ENCODE results near the gene ST3GAL2. TPM values are rescaled to one million over a fixed set of nuclear protein-coding genes. Genes with fewer than 3 reads are reported as not detected.
"Not testable (repeated sequence)": the region's sequence is repeated elsewhere in the genome, so short reads cannot be mapped to it uniquely, and the experiment has no call there.

Gene ST3GAL2
- total and polyA plus RNA-seq, 8 donors, result 3.5 to 16.2 (median 4.6) TPM

DNA sequence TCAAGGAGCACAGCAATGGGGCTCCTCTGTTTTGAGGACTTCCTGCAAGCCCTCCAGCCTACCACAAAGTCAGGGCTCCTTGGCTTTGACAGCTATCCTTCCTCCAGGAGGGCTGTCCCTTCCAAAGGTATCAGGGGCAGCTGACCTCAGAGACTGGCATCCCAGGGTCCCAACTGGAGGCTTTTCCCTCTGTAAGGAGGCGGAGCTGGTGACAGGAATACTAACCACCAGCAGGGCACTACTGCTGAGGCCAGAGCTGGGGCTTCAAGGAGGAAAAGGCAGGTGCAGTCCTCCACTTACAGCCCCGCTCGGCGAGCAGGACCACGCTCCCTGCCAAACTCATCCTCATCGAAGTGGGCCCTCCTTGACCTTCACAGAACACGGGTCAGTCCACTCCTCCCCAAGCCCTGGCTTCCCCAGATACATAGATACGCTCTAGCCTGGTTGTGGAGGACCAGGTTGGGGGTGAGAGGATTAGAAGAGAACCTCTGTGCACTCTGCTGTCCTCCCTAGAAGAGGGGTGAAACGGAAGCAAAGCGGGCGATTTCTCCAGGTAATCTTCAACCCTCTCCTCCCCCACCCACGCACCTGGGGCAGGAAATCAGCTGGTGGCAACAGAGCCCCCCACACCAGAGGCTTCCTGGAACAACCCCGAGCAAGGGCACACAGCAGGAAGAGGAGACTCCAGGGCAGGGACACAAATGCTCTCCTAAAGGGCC lies 20.5 kb downstream of the ST3GAL2 start:
- Histone ChIP-seq H3K36me3 (no peaks in the 10 kb centered on the region), H3K4me1 (no peaks in the 10 kb centered on the region), H3K9me3 (no peaks in the 10 kb centered on the region), H3K27ac (no peak overlapping the region), H3K27me3 (no peaks in the 10 kb centered on the region), H3K4me3 (no peak overlapping the region)
- intact Hi-C loops (cut with DNase I), result no loop called here
- 78 to 79% methylated on average over 13 of the region's 13 CpGs for WGBS, 2 donors
- TF ChIP-seq, protein P1, sequence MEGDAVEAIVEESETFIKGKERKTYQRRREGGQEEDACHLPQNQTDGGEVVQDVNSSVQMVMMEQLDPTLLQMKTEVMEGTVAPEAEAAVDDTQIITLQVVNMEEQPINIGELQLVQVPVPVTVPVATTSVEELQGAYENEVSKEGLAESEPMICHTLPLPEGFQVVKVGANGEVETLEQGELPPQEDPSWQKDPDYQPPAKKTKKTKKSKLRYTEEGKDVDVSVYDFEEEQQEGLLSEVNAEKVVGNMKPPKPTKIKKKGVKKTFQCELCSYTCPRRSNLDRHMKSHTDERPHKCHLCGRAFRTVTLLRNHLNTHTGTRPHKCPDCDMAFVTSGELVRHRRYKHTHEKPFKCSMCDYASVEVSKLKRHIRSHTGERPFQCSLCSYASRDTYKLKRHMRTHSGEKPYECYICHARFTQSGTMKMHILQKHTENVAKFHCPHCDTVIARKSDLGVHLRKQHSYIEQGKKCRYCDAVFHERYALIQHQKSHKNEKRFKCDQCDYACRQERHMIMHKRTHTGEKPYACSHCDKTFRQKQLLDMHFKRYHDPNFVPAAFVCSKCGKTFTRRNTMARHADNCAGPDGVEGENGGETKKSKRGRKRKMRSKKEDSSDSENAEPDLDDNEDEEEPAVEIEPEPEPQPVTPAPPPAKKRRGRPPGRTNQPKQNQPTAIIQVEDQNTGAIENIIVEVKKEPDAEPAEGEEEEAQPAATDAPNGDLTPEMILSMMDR (IDR thresholded peaks at IDR 0.05), result no peak
- DNase-seq (no peak), ATAC-seq (no peak), FAIRE-seq (no peak)

DNA sequence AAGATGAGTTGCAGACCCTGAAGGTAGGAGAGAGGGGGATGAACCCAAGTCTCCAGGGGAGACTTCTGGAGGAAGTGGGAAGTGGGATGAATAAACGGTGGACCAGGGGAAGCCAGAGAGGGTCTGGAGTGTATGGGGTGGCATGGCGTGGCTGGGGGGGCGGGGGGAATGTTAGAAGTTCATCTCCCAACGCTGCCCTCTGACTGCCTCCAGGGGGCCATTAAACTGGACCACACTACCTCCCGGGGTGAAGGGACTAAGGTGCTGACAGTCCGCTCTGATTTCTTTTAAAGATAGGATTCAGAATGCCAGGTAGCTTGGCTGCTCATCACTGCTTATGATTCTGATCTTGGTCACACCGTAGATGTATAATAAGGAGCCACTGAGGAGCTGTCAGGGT lies 21.2 kb downstream of the ST3GAL2 start:
- 77 to 82% methylated on average over 7 of the region's 7 CpGs for WGBS, 2 donors
- DNase-seq (no peak), ATAC-seq (no peak), FAIRE-seq (no peak)
- Histone ChIP-seq H3K4me1 (no peaks in the 10 kb centered on the region), H3K9me3 (no peaks in the 10 kb centered on the region), H3K4me3 (no peak overlapping the region), H3K27ac (no peak overlapping the region), H3K27me3 (no peaks in the 10 kb centered on the region), H3K36me3 (no peaks in the 10 kb centered on the region)
- intact Hi-C loops (cut with DNase I), result no loop called here
- TF ChIP-seq, protein P1 (IDR thresholded peaks at IDR 0.05), result no peak

DNA sequence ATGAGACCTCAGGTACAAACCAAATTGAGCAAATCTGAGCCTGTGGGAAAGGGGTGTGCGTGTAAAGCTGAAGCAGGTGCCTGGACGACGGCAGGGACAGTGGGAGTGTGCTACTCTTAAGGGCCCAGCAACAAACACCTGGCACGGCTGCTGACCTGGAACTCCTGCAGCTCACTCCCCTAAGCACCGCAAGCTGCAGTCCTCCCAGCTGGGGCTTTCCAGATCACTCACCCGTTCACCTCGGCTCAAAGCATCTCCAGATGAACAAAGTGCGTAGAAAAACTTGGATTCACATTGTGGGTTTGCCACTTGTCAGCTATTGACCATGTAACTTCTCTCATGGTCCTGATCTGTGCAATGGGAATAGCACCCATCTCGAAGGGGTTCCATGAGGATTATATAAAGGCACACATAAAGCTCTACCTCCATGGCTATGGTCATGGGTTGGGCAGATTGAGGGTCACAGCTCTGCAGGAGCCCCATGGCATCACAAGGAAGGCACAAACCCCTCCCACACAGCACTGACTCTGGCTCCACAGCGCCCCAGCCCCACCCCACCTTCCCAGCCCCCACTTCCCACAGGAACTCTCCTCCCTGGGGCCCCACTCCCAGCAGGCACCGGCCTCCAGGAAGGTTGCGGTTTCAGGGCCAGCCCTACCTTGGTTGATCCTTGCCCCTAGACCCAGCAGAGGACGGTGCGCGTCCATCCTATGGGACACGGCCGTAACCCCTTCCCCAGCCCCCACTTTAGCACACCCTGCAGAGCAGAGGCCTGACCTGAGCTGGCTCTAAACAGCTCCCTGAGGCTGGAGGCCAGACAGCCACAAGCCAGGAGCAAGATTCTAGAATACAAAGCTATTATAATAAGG lies 21.9 kb downstream of the ST3GAL2 start:
- no peak overlapping the region for H3K27ac ChIP-seq
- no peaks in the 10 kb centered on the region for H3K4me1 ChIP-seq
- intact Hi-C loops (cut with DNase I), result no loop called here
- H3K4me3 ChIP-seq, result no peak overlapping the region
- WGBS, 2 donors, result 89 to 91% methylated on average over 17 of the region's 17 CpGs
- peak in 2 of 4 donors; percentile 26 to 41 for ATAC-seq
- DNase-seq, result no peak
- no peaks in the 10 kb centered on the region for H3K27me3 ChIP-seq
- no peak for FAIRE-seq
- no peaks in the 10 kb centered on the region for H3K9me3 ChIP-seq
- no peaks in the 10 kb centered on the region for H3K36me3 ChIP-seq
- TF ChIP-seq, protein P1 (IDR thresholded peaks at IDR 0.05), result no peak

DNA sequence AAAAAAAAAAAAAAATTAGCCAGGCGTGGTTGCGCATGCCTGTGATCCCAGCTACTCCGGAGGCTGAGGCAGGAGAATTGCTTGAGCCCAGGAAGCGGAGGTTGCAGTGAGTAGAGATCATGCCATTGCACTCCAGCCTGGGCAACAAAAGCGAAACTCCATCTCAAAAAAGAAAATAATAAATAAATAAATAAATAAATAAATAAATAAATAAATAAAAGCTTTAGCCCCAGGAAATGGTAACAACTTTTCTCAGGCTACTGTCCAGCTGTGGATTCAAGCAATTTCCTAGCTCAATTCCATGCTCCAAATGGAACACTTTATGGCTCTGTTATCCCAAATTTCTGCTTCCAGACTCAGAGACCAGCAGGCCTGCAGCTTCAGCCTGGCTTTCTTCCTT lies 25.3 kb downstream of the ST3GAL2 start:
- H3K36me3 ChIP-seq, H3K27ac ChIP-seq, FAIRE-seq: not testable (repeated sequence)

DNA sequence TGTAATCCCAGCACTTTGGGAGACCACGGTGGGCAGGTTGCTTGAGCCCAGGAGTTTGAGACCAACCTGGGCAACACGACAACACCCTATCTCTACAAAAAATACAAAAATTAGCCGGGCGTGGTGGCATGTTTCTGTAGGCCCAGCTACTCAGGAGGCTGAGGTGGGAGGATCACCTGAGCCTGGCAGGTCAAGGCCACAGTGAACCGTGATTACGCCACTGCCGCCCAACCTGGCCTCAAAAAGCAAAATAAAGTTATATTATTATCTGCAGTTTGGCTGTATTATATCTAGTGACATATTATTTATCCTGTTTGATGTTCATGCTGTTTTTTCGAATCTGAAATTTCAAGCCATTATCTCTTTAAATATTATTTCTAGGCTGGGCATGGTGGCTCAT lies 26.5 kb downstream of the ST3GAL2 start:
- Histone ChIP-seq H3K36me3 (no peaks in the 10 kb centered on the region), H3K4me3 (no peak overlapping the region), H3K27ac (no peak overlapping the region), H3K27me3 (no peaks in the 10 kb centered on the region), H3K4me1 (no peaks in the 10 kb centered on the region), H3K9me3 (no peaks in the 10 kb centered on the region)
- WGBS, 2 donors, result 86 to 89% methylated on average over 8 of the region's 8 CpGs
- intact Hi-C loops (cut with DNase I), result no loop called here
- DNase-seq, result no peak
- TF ChIP-seq, protein P1 (IDR thresholded peaks at IDR 0.05), result no peak
- no peak for ATAC-seq
- FAIRE-seq, result no peak

More for the DNA sequence above, 25.3 kb downstream of the ST3GAL2 start:
- DNase-seq; intact Hi-C loops (cut with DNase I); ATAC-seq; H3K4me3 ChIP-seq; H3K27me3 ChIP-seq; H3K9me3 ChIP-seq; H3K4me1 ChIP-seq: not testable (repeated sequence)
- 91 to 98% methylated on average over 5 of the region's 5 CpGs for WGBS, 2 donors
